WTC11 (cell line): ENCODE measurements around the gene CAMP.

ENCODE experiments used
- GABPB1 ChIP-seq: sonication (generic); formaldehyde crosslinking; IDR thresholded peaks from 2 replicates; pipeline ENCODE4 v1.8.1; 2023; ENCODE audit warnings: mild to moderate bottlenecking, missing genetic modification reagents
- MAX ChIP-seq: sonication (generic); formaldehyde crosslinking; IDR thresholded peaks from 2 replicates; pipeline ENCODE4 v1.8.0; 2022; ENCODE audit warnings: mild to moderate bottlenecking, missing genetic modification reagents

GRCh38 chr3:48208076-48208475, 15.2 kb upstream of the CAMP start:
- TF ChIP-seq GABPB1 (CRISPR knock-in tag) (no peak), MAX (no peak)
